HG02981 (cell line): Measurements from ENCODE around the gene CGB7.
"Not testable (repeated sequence)": the region's sequence is repeated elsewhere in the genome, so short reads cannot be mapped to it uniquely, and the experiment has no call there.

Experiments
- ATAC-seq: cut with Tn5 transposase; IDR thresholded peaks from one replicate; pipeline ENCODE4 v1.9.1; 2021; ENCODE audit warnings: mild to moderate bottlenecking, moderate library complexity; ENCODE audit not compliant: unreplicated experiment

CGB7 gene

GRCh38 chr19:49057636-49058234 lies at the start of gene CGB7:
Gene CGB7 (minus strand): TSS chr19:49057749. CDS start chr19:49055375, 2,374 bp downstream.
- no peak for ATAC-seq

GRCh38 chr19:49106648-49107135 lies 49.1 kb upstream of the CGB7 start:
- no peak for ATAC-seq

- no peak for ATAC-seq
Measured at GRCh38 chr19:49104229-49104864, 46.8 kb upstream of the CGB7 start.

GRCh38 chr19:49103331-49104085 lies 46.0 kb upstream of the CGB7 start:
- no peak for ATAC-seq

- no peak for ATAC-seq
Measured at GRCh38 chr19:49102303-49102702, 44.8 kb upstream of the CGB7 start.

GRCh38 chr19:49101160-49101559 lies 43.6 kb upstream of the CGB7 start:
- ATAC-seq, result no peak

GRCh38 chr19:49098795-49099194 lies 41.2 kb upstream of the CGB7 start:
- no peak for ATAC-seq

GRCh38 chr19:49097453-49098288 lies 40.1 kb upstream of the CGB7 start:
- ATAC-seq, result no peak

- ATAC-seq, result no peak
Measured at GRCh38 chr19:49094505-49095482, 37.2 kb upstream of the CGB7 start.

GRCh38 chr19:49092686-49093085 lies 35.1 kb upstream of the CGB7 start:
- ATAC-seq, result no peak

- no peak for ATAC-seq
Measured at GRCh38 chr19:49091391-49092038, 34.0 kb upstream of the CGB7 start.

- ATAC-seq, result no peak
Measured at GRCh38 chr19:49086296-49086695, 28.7 kb upstream of the CGB7 start.

GRCh38 chr19:49085868-49086232 lies 28.3 kb upstream of the CGB7 start:
- no peak for ATAC-seq

- peak; percentile 76 for ATAC-seq
Measured at GRCh38 chr19:49085020-49085867, 27.7 kb upstream of the CGB7 start, which contains the start of gene SNRNP70. Gene SNRNP70 (plus strand): TSS chr19:49085451. CDS start chr19:49086415, 964 bp downstream.

- no peak for ATAC-seq
Measured at GRCh38 chr19:49084206-49085019, 26.9 kb upstream of the CGB7 start.

- no peak for ATAC-seq
Measured at GRCh38 chr19:49081273-49081672, 23.7 kb upstream of the CGB7 start.

GRCh38 chr19:49080392-49080791 lies 22.8 kb upstream of the CGB7 start:
- no peak for ATAC-seq

GRCh38 chr19:49074869-49075268 lies 17.3 kb upstream of the CGB7 start:
- not testable (repeated sequence) for ATAC-seq
